Sigmoid colon (tissue), 7 donors: ENCODE data around the gene CBLB. TPM values are rescaled to one million over a fixed set of nuclear protein-coding genes. Genes with fewer than 3 reads are reported as not detected.

Experiments
- DNase-seq: peaks from one replicate; pipeline ENCODE4 v3.0.0-alpha.2; 2019
- H3K27ac ChIP-seq, 4 donors: fragments of 200-600 bp; sonication (generic); one replicate each; pipeline ENCODE4 v1.5.1; 2016 to 2019; ENCODE audit warnings: mild to moderate bottlenecking in 1 of 4
- H3K27me3 ChIP-seq, 3 donors: fragments of 200-600 bp; sonication (generic); one replicate each; pipeline ENCODE4 v1.5.1; 2019; ENCODE audit warnings: mild to moderate bottlenecking in 1 of 3
- H3K36me3 ChIP-seq, 4 donors: fragments of 200-600 bp; sonication (generic); one replicate each; pipeline ENCODE4 v1.5.1; 2016 to 2019
- H3K4me1 ChIP-seq, 4 donors: fragments of 200-600 bp; sonication (generic); one replicate each; pipeline ENCODE4 v1.5.1; 2017 to 2019
- H3K4me3 ChIP-seq, 4 donors: fragments of 200-600 bp; sonication (generic); one replicate each; pipeline ENCODE4 v1.5.1; 2017 to 2019; ENCODE audit warnings: mild to moderate bottlenecking in 2 of 4, moderate library complexity in 1 of 4
- H3K9me3 ChIP-seq, 4 donors: fragments of 200-600 bp in 3 of 4; sonication (generic) in 3 of 4; one replicate each; pipeline versions ENCODE4 v1.5.1 to v1.6.1; 2013 to 2019
- CTCF ChIP-seq, 4 experiments: fragments of 450-650 bp in 3 of 4; fragments of 200-600 bp in 1 of 4; IDR thresholded peaks; one replicate each; pipeline ENCODE4 v1.5.1; 2016 to 2019; ENCODE audit warnings: antibody characterized with exemption in 4 of 4, mild to moderate bottlenecking in 3 of 4, moderate library complexity in 2 of 4
- EP300 ChIP-seq, 4 donors: sonication (generic); formaldehyde crosslinking; IDR thresholded peaks; one replicate each; pipeline ENCODE4 v1.6.1; 2017; ENCODE audit warnings: antibody characterized with exemption in 4 of 4
- POLR2A ChIP-seq, 2 donors: fragments of 450-650 bp; IDR thresholded peaks; one replicate each; pipeline ENCODE4 v1.6.1; 2016; ENCODE audit warnings: antibody characterized with exemption in 2 of 2, mild to moderate bottlenecking in 2 of 2, moderate library complexity in 2 of 2
- POLR2AphosphoS5 ChIP-seq, 4 donors: sonication (generic); formaldehyde crosslinking; IDR thresholded peaks; one replicate each; pipeline ENCODE4 v1.6.1; 2017; ENCODE audit warnings: antibody characterized with exemption in 4 of 4
- WGBS, 2 donors: extraction: QIAGEN DNeasy Blood & Tissue Kit; methylation state at CpG; one replicate each; pipeline ENCODE4 v1.1.7; 2013; 5-methylcytosine and 5-hydroxymethylcytosine counted together
- intact Hi-C: fragments of 100-400 bp; cut with DNase I; formaldehyde crosslinking; loops from one replicate; pipeline ENCODE4 v1.15.1; 2023
- polyA plus RNA-seq, 3 donors: library from polyadenylated mRNA; stranded (reverse); fragments of 200-250 nt; gene quantifications; one replicate each; pipeline ENCODE4 v1.2.3, GENCODE V29; 2013
- total RNA-seq, 4 donors: library from RNA; depleted of rRNA; stranded (reverse); fragments of >200 nt; gene quantifications; one replicate each; pipeline ENCODE4 v1.1.0, GENCODE V29; 2016
- donor health status: healthy with polysubstance abuse.
- donor health status: Bipolar disorder and iron deficiency.
- donor health status: healthy.

Gene CBLB
- 10 to 100 TPM; 27.4 to 55.9 (median 48.3) TPM for total RNA-seq
- polyA plus RNA-seq: 10 to 100 TPM in 2 of 3 donors, 1 to 10 TPM in 1; 9.6 to 16.6 (median 15.2) TPM

- H3K4me1 ChIP-seq: peaks cover 0 to 48% (median 33%) of the 10 kb centered on the region in 4 donors
- H3K27ac ChIP-seq: peak within 1 kb of the TSS; percentile 94 to 99 (median 98)
- DNase-seq: peak; percentile 97
- peaks cover 0 to 8% (median 0%) of the 10 kb centered on the region in 4 donors for H3K36me3 ChIP-seq
- TF ChIP-seq CTCF (IDR thresholded peaks at IDR 0.05): no peak
- TF ChIP-seq POLR2AphosphoS5 (IDR thresholded peaks at IDR 0.05): peak; percentile 95 to 98 (median 96)
- peak; percentile 74 to 81 for TF ChIP-seq POLR2A (IDR thresholded peaks at IDR 0.05)
- TF ChIP-seq EP300 (IDR thresholded peaks at IDR 0.05): no peak
- H3K4me3 ChIP-seq: peak within 1 kb of the TSS; percentile 76 to 97 (median 97)
- no peaks in the 10 kb centered on the region for H3K9me3 ChIP-seq
- H3K27me3 ChIP-seq: no peaks in the 10 kb centered on the region
- 0 to 1% methylated on average over 68 of the region's 68 CpGs for WGBS, 2 donors
- intact Hi-C loops: loop anchor here (5.0 to 10.0 kb wide), 3 partner anchors 182 to 1656 kb away; partner anchors contain the start of gene BBX
Measured at GRCh38 chr3:105868742-105869530, at the start of gene CBLB. TSS of gene CBLB (minus strand) at chr3:105869012. CDS start at chr3:105867577, 1,435 bp downstream.

- Histone ChIP-seq H3K36me3 (no peaks in the 10 kb centered on the region), H3K27ac (no peak overlapping the region), H3K4me3 (no peak overlapping the region), H3K9me3 (peaks cover 0 to 2% (median 0%) of the 10 kb centered on the region in 4 donors), H3K27me3 (no peaks in the 10 kb centered on the region), H3K4me1 (no peaks in the 10 kb centered on the region)
- no peak for DNase-seq
- WGBS, 2 donors: 94 to 95% methylated on average over 2 of the region's 2 CpGs
- intact Hi-C loops: no loop called here
- TF ChIP-seq EP300 (IDR thresholded peaks at IDR 0.05) (no peak), CTCF (IDR thresholded peaks at IDR 0.05) (no peak), POLR2A (IDR thresholded peaks at IDR 0.05) (no peak), POLR2AphosphoS5 (IDR thresholded peaks at IDR 0.05) (no peak)
Measured at GRCh38 chr3:105916767-105917166, 48.0 kb upstream of the CBLB start.

- H3K4me1 ChIP-seq: no peaks in the 10 kb centered on the region
- intact Hi-C loops: no loop called here
- no peak for TF ChIP-seq CTCF (IDR thresholded peaks at IDR 0.05)
- TF ChIP-seq EP300 (IDR thresholded peaks at IDR 0.05): no peak
- TF ChIP-seq POLR2A (IDR thresholded peaks at IDR 0.05): no peak
- no peak for TF ChIP-seq POLR2AphosphoS5 (IDR thresholded peaks at IDR 0.05)
- WGBS, 2 donors: 90 to 97% methylated on average over 2 of the region's 2 CpGs
- peaks cover 0 to 2% (median 0%) of the 10 kb centered on the region in 4 donors for H3K9me3 ChIP-seq
- H3K4me3 ChIP-seq: no peak overlapping the region
- no peaks in the 10 kb centered on the region for H3K27me3 ChIP-seq
- no peak for DNase-seq
- H3K27ac ChIP-seq: no peak overlapping the region
- no peaks in the 10 kb centered on the region for H3K36me3 ChIP-seq
Measured at GRCh38 chr3:105915524-105915923, 46.7 kb upstream of the CBLB start.

- Histone ChIP-seq H3K27ac (no peak overlapping the region), H3K4me3 (no peak overlapping the region), H3K27me3 (no peaks in the 10 kb centered on the region), H3K9me3 (no peaks in the 10 kb centered on the region), H3K36me3 (no peaks in the 10 kb centered on the region), H3K4me1 (no peaks in the 10 kb centered on the region)
- WGBS, 2 donors: 97 to 99% methylated on average over 7 of the region's 7 CpGs
- TF ChIP-seq POLR2AphosphoS5 (IDR thresholded peaks at IDR 0.05) (no peak), EP300 (IDR thresholded peaks at IDR 0.05) (no peak), POLR2A (IDR thresholded peaks at IDR 0.05) (no peak), CTCF (IDR thresholded peaks at IDR 0.05) (no peak)
- no peak for DNase-seq
- intact Hi-C loops: no loop called here
Measured at GRCh38 chr3:105913616-105914015, 44.8 kb upstream of the CBLB start.
